ENCODE data around the gene FES.

The FES gene

GRCh38 chr15:90876512-90877170, 7.7 kb upstream of the FES start:
- H3K36me3 Mint-ChIP-seq = peaks cover 36 to 37% of the 10 kb centered on the region in 2 donors
- H3K4me1 Mint-ChIP-seq = peaks cover 12 to 44% of the 10 kb centered on the region in 2 donors
- H3K4me3 Mint-ChIP-seq = no peak overlapping the region
- H3K9me3 Mint-ChIP-seq = no peaks in the 10 kb centered on the region
- ATAC-seq (replicated peaks) = no peak
- peak overlapping the region; percentile 67 for H3K27ac Mint-ChIP-seq
- no peaks in the 10 kb centered on the region for H3K27me3 Mint-ChIP-seq
- no peak for DNase-seq

- ATAC-seq (replicated peaks) (no peak), DNase-seq (no peak)
- Mint-ChIP-seq H3K4me1 (peaks cover 10 to 41% of the 10 kb centered on the region in 2 donors), H3K4me3 (no peak overlapping the region), H3K27ac (peak overlapping the region; percentile 86), H3K27me3 (no peaks in the 10 kb centered on the region), H3K36me3 (peaks cover 36 to 40% of the 10 kb centered on the region in 2 donors), H3K9me3 (no peaks in the 10 kb centered on the region)
Measured at GRCh38 chr15:90877315-90877714, 7.0 kb upstream of the FES start.

- Mint-ChIP-seq H3K4me1 (peaks cover 4 to 34% of the 10 kb centered on the region in 2 donors), H3K27ac (no peak overlapping the region), H3K36me3 (peaks cover 36 to 40% of the 10 kb centered on the region in 2 donors), H3K4me3 (no peak overlapping the region), H3K27me3 (no peaks in the 10 kb centered on the region), H3K9me3 (no peaks in the 10 kb centered on the region)
- DNase-seq = no peak
- no peak for ATAC-seq (replicated peaks)
Measured at GRCh38 chr15:90877996-90878395, 6.3 kb upstream of the FES start.

- Mint-ChIP-seq H3K27me3 (no peaks in the 10 kb centered on the region), H3K9me3 (no peaks in the 10 kb centered on the region), H3K4me3 (no peak overlapping the region), H3K4me1 (peaks cover 2 to 32% of the 10 kb centered on the region in 2 donors), H3K27ac (no peak overlapping the region), H3K36me3 (peaks cover 36 to 40% of the 10 kb centered on the region in 2 donors)
- DNase-seq (no peak), ATAC-seq (replicated peaks) (no peak)
Measured at GRCh38 chr15:90878660-90879059, 5.6 kb upstream of the FES start.

- Mint-ChIP-seq H3K4me1 (peaks cover 3 to 33% of the 10 kb centered on the region in 2 donors), H3K27me3 (no peaks in the 10 kb centered on the region), H3K27ac (no peak overlapping the region), H3K4me3 (no peak overlapping the region), H3K36me3 (peaks cover 36 to 40% of the 10 kb centered on the region in 2 donors), H3K9me3 (no peaks in the 10 kb centered on the region)
- ATAC-seq (replicated peaks) (no peak), DNase-seq (no peak)
Measured at GRCh38 chr15:90879730-90880366, 4.5 kb upstream of the FES start.

GRCh38 chr15:90880381-90881145, 3.7 kb upstream of the FES start:
- Mint-ChIP-seq H3K27me3 (no peaks in the 10 kb centered on the region), H3K9me3 (no peaks in the 10 kb centered on the region), H3K4me3 (no peak overlapping the region), H3K36me3 (peaks cover 34 to 40% of the 10 kb centered on the region in 2 donors), H3K4me1 (peaks cover 10 to 33% of the 10 kb centered on the region in 2 donors), H3K27ac (no peak overlapping the region)
- no peak for DNase-seq
- no peak for ATAC-seq (replicated peaks)

- Mint-ChIP-seq H3K27ac (no peak overlapping the region), H3K4me1 (peaks cover 14 to 34% of the 10 kb centered on the region in 2 donors), H3K27me3 (no peaks in the 10 kb centered on the region), H3K36me3 (peaks cover 30 to 38% of the 10 kb centered on the region in 2 donors), H3K4me3 (no peak overlapping the region), H3K9me3 (no peaks in the 10 kb centered on the region)
- DNase-seq = no peak
- ATAC-seq (replicated peaks) = no peak
Measured at GRCh38 chr15:90881181-90881977, 2.9 kb upstream of the FES start.

- ATAC-seq (replicated peaks) = no peak
- no peaks in the 10 kb centered on the region for H3K27me3 Mint-ChIP-seq
- DNase-seq = no peak
- H3K36me3 Mint-ChIP-seq = peaks cover 22 to 33% of the 10 kb centered on the region in 2 donors
- H3K27ac Mint-ChIP-seq = no peak overlapping the region
- no peaks in the 10 kb centered on the region for H3K9me3 Mint-ChIP-seq
- no peak overlapping the region for H3K4me3 Mint-ChIP-seq
- H3K4me1 Mint-ChIP-seq = peaks cover 13 to 33% of the 10 kb centered on the region in 2 donors
Measured at GRCh38 chr15:90881978-90882721, 2.2 kb upstream of the FES start.

GRCh38 chr15:90882781-90883525, 1.4 kb upstream of the FES start:
- Mint-ChIP-seq H3K27ac (no peak overlapping the region), H3K9me3 (no peaks in the 10 kb centered on the region), H3K4me3 (no peak overlapping the region), H3K4me1 (peaks cover 13 to 33% of the 10 kb centered on the region in 2 donors), H3K27me3 (no peaks in the 10 kb centered on the region), H3K36me3 (peaks cover 14 to 28% of the 10 kb centered on the region in 2 donors)
- DNase-seq = no peak
- no peak for ATAC-seq (replicated peaks)

- H3K36me3 Mint-ChIP-seq = peaks cover 11 to 24% of the 10 kb centered on the region in 2 donors
- no peaks in the 10 kb centered on the region for H3K27me3 Mint-ChIP-seq
- peak overlapping the region in 1 of 2 donors; percentile 43 for H3K4me3 Mint-ChIP-seq
- no peak for ATAC-seq (replicated peaks)
- H3K9me3 Mint-ChIP-seq = no peaks in the 10 kb centered on the region
- no peak for DNase-seq
- peak overlapping the region; percentile 47 for H3K27ac Mint-ChIP-seq
- peaks cover 13 to 33% of the 10 kb centered on the region in 2 donors for H3K4me1 Mint-ChIP-seq
Measured at GRCh38 chr15:90883526-90883975, 753 bp upstream of the FES start.

- H3K27me3 Mint-ChIP-seq = no peaks in the 10 kb centered on the region
- no peaks in the 10 kb centered on the region for H3K9me3 Mint-ChIP-seq
- peak overlapping the region; percentile 70 to 76 for H3K4me3 Mint-ChIP-seq
- H3K36me3 Mint-ChIP-seq = peaks cover 3 to 18% of the 10 kb centered on the region in 2 donors
- H3K27ac Mint-ChIP-seq = peak overlapping the region; percentile 75
- no peak for DNase-seq
- peaks cover 13 to 32% of the 10 kb centered on the region in 2 donors for H3K4me1 Mint-ChIP-seq
- ATAC-seq (replicated peaks) = peak; percentile 1 to 19
Measured at GRCh38 chr15:90884719-90885431, 571 bp downstream of the FES start.

GRCh38 chr15:90885432-90886290, 1.4 kb downstream of the FES start:
- peak overlapping the region; percentile 70 to 76 for H3K4me3 Mint-ChIP-seq
- H3K27me3 Mint-ChIP-seq = no peaks in the 10 kb centered on the region
- peaks cover 0 to 17% of the 10 kb centered on the region in 2 donors for H3K36me3 Mint-ChIP-seq
- ATAC-seq (replicated peaks) = peak; percentile 75 to 79
- peak; percentile 66 for DNase-seq
- H3K27ac Mint-ChIP-seq = peak overlapping the region; percentile 79
- H3K4me1 Mint-ChIP-seq = peaks cover 13 to 32% of the 10 kb centered on the region in 2 donors
- H3K9me3 Mint-ChIP-seq = no peaks in the 10 kb centered on the region
